Large intestine (tissue), 3 donors: ENCODE measurements around the gene PKHD1. TPM values are rescaled to one million over a fixed set of nuclear protein-coding genes. Genes with fewer than 3 reads are reported as not detected.
A peak's percentile ranks its signal among the peaks of the same experiment; 100 is the strongest.

ENCODE experiments used
- DNase-seq, 2 donors: peaks; one replicate each; pipeline versions ENCODE4 v3.0.0 to v3.0.0-alpha.2; 2013
- H3K27ac ChIP-seq: one replicate; pipeline ENCODE4 v1.5.1; 2013; ENCODE audit warnings: low read length
- H3K27me3 ChIP-seq: 2 replicates; pipeline ENCODE4 v1.6.1; 2013; ENCODE audit warnings: low read length; ENCODE audit not compliant: control insufficient read depth, insufficient read depth
- H3K36me3 ChIP-seq: 2 replicates; pipeline ENCODE4 v1.6.1; 2013; ENCODE audit warnings: low read length; ENCODE audit not compliant: control insufficient read depth, insufficient read depth
- H3K4me1 ChIP-seq: one replicate; pipeline ENCODE4 v1.6.1; 2013; ENCODE audit warnings: low read length; ENCODE audit not compliant: control insufficient read depth, insufficient read depth
- H3K4me3 ChIP-seq: one replicate; pipeline ENCODE4 v1.5.1; 2013; ENCODE audit warnings: low read length
- H3K9me3 ChIP-seq: one replicate; pipeline ENCODE4 v1.6.1; 2013; ENCODE audit warnings: mild to moderate bottlenecking, low read depth, low read length, moderate library complexity; ENCODE audit not compliant: control insufficient read depth
- WGBS: methylation state at CpG from one replicate; pipeline ENCODE4 v1.1.5; 2013; ENCODE audit warnings: low lambda C conversion rate; ENCODE audit not compliant: insufficient coverage; 5-methylcytosine and 5-hydroxymethylcytosine counted together
- polyA plus RNA-seq: library from polyadenylated mRNA; unstranded; fragments of 120-200 nt; gene quantifications from one replicate; pipeline ENCODE4 v1.2.1, GENCODE V29; 2013

The PKHD1 gene
- polyA plus RNA-seq, 1 donor = 0.36 TPM

GRCh38 chr6:52104979-52105378 lies 17.6 kb upstream of the PKHD1 start:
- DNase-seq = no peak
- Histone ChIP-seq H3K27ac (no peak overlapping the region), H3K9me3 (no peaks in the 10 kb centered on the region), H3K27me3 (no peaks in the 10 kb centered on the region), H3K36me3 (no peaks in the 10 kb centered on the region), H3K4me3 (no peak overlapping the region), H3K4me1 (peaks cover 8% of the 10 kb centered on the region)
- 100% methylated on average over 2 of the region's 4 CpGs for WGBS

- no CpG with 5 or more reads among the region's 2 CpGs for WGBS
- Histone ChIP-seq H3K36me3 (no peaks in the 10 kb centered on the region), H3K4me3 (no peak overlapping the region), H3K27ac (no peak overlapping the region), H3K27me3 (no peaks in the 10 kb centered on the region), H3K9me3 (no peaks in the 10 kb centered on the region), H3K4me1 (peaks cover 8% of the 10 kb centered on the region)
- no peak for DNase-seq
Measured at GRCh38 chr6:52103623-52104022, 16.2 kb upstream of the PKHD1 start.

DNA sequence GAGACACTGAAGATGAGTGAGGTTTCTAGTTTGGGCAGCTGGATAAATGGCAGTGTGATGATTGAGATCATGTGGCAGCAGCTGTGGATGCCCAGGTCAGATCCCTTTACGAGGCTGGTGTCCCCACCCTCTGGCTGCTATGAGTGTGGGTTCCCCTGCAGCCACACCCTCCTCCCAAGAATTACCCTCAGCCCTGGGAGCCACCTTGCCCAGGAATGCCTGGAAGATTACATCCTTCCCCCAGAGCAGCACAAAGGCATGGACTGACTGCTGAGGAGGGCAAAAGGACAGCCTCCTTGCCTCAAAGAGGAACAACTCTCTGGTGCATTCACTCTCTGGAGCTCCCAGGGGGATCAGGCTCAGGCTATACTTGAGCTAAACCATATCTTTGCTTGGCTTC lies 15.0 kb upstream of the PKHD1 start:
- DNase-seq = peak; percentile 39 to 64
- WGBS = no CpG with 5 or more reads among the region's 1 CpG
- H3K9me3 ChIP-seq = no peaks in the 10 kb centered on the region
- H3K27ac ChIP-seq = no peak overlapping the region
- H3K4me1 ChIP-seq = peaks cover 8% of the 10 kb centered on the region
- no peaks in the 10 kb centered on the region for H3K36me3 ChIP-seq
- no peak overlapping the region for H3K4me3 ChIP-seq
- H3K27me3 ChIP-seq = no peaks in the 10 kb centered on the region

DNA sequence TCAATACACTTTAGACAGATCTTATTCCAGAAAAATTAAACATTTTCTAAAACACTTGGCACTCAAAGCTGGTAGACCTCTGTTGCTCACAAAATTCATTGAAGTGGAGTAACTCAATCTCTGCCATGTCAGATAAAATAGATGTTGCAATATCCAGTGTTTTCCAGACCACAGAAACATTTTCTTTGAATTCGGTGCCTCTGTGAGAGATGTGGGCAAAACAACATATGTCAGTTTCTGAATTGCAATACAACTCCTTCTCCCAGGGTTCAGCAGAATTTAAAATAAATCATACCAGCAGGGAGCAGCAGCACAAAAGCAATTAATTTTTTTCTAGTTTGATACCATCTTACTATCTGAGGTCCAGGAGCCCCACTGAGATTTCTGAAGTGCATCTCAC lies 11.3 kb upstream of the PKHD1 start:
- no CpG with 5 or more reads among the region's 1 CpG for WGBS
- H3K4me1 ChIP-seq = peaks cover 8% of the 10 kb centered on the region
- DNase-seq = no peak
- no peaks in the 10 kb centered on the region for H3K27me3 ChIP-seq
- H3K9me3 ChIP-seq = no peaks in the 10 kb centered on the region
- no peak overlapping the region for H3K4me3 ChIP-seq
- H3K36me3 ChIP-seq = no peaks in the 10 kb centered on the region
- H3K27ac ChIP-seq = no peak overlapping the region

- Histone ChIP-seq H3K4me1 (no peaks in the 10 kb centered on the region), H3K36me3 (no peaks in the 10 kb centered on the region), H3K27ac (no peak overlapping the region), H3K27me3 (no peaks in the 10 kb centered on the region), H3K9me3 (no peaks in the 10 kb centered on the region), H3K4me3 (no peak overlapping the region)
- DNase-seq = no peak
- WGBS = no CpG with 5 or more reads among the region's 2 CpGs
Measured at GRCh38 chr6:52089758-52090348, 2.4 kb upstream of the PKHD1 start.

DNA sequence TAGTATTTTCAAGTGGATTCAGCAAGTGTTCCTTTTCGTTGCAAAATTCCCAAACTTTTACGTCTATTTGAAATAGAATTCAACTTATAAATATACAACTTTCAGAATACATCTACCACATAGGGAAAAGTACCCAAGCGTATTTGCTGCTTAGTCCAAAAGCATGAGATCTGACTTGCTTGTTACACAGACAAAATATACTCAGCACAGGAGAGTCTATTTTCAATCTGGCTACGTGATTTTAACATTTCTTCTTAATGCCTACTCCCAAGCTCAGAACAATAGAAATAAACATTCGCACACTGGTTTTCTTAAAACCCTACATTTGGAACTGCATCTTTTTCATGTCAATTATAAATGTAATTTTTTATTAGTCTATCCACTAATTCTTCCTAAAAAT lies 672 bp downstream of the PKHD1 start:
- no peaks in the 10 kb centered on the region for H3K27me3 ChIP-seq
- H3K4me3 ChIP-seq = peak overlapping the region; percentile 29
- no peaks in the 10 kb centered on the region for H3K4me1 ChIP-seq
- no peaks in the 10 kb centered on the region for H3K36me3 ChIP-seq
- no peak for DNase-seq
- H3K9me3 ChIP-seq = no peaks in the 10 kb centered on the region
- 87% methylated on average over 4 of the region's 5 CpGs for WGBS
- peak overlapping the region; percentile 60 for H3K27ac ChIP-seq

- no peaks in the 10 kb centered on the region for H3K27me3 ChIP-seq
- H3K4me3 ChIP-seq = no peak overlapping the region
- H3K27ac ChIP-seq = no peak overlapping the region
- WGBS = 100% methylated on average over 1 of the region's 4 CpGs
- no peaks in the 10 kb centered on the region for H3K36me3 ChIP-seq
- DNase-seq = no peak
- no peaks in the 10 kb centered on the region for H3K9me3 ChIP-seq
- H3K4me1 ChIP-seq = no peaks in the 10 kb centered on the region
Measured at GRCh38 chr6:52081237-52081636, 6.2 kb downstream of the PKHD1 start.

- Histone ChIP-seq H3K4me1 (no peaks in the 10 kb centered on the region), H3K36me3 (no peaks in the 10 kb centered on the region), H3K4me3 (no peak overlapping the region), H3K27ac (no peak overlapping the region), H3K27me3 (no peaks in the 10 kb centered on the region), H3K9me3 (no peaks in the 10 kb centered on the region)
- DNase-seq = no peak
- WGBS = no CpG with 5 or more reads among the region's 8 CpGs
Measured at GRCh38 chr6:52077961-52078625, 9.3 kb downstream of the PKHD1 start.

DNA sequence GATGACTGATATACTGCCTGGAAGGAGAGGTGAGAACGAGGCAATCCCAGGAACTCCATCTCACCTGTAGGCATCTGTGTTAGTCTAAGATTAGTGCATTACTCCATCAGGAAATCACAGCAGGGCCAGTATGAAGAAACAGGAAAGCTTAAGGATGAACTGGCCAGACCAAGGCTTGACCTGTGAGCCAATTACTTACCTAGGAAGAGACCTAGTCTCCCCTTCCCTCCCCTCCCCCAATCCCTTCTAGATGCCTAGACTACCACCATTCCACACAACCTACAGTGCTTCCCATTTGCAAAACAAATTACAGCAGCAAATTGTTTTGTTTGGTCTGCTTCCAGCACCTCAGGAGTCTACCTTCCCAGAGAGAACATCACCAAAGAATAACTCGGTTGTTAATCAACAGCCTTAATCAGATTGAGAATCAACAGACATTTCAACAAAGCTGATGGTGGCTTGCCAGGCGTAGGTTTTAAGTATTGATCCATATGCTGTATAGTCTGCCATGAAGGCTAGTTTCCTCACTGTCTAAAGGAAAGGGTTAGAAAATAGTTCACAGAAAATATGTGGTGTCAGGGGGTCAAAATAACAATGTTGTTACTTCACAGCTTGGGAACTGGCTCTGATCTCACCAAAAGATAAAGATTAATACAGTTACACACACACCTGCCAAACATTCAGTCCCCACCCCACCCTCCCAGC lies 10.1 kb downstream of the PKHD1 start:
- DNase-seq = no peak

GRCh38 chr6:52076791-52077179 lies 10.6 kb downstream of the PKHD1 start:
- no peak overlapping the region for H3K27ac ChIP-seq
- H3K27me3 ChIP-seq = no peaks in the 10 kb centered on the region
- H3K4me3 ChIP-seq = no peak overlapping the region
- H3K4me1 ChIP-seq = no peaks in the 10 kb centered on the region
- WGBS = no CpG with 5 or more reads among the region's 4 CpGs
- H3K9me3 ChIP-seq = no peaks in the 10 kb centered on the region
- no peaks in the 10 kb centered on the region for H3K36me3 ChIP-seq
- DNase-seq = no peak

More for the DNA sequence above, 10.1 kb downstream of the PKHD1 start:
- Histone ChIP-seq H3K27me3 (no peaks in the 10 kb centered on the region), H3K4me1 (no peaks in the 10 kb centered on the region), H3K4me3 (no peak overlapping the region), H3K36me3 (no peaks in the 10 kb centered on the region), H3K27ac (no peak overlapping the region), H3K9me3 (no peaks in the 10 kb centered on the region)
- no CpG with 5 or more reads among the region's 3 CpGs for WGBS
